GM23338 (cell line): ENCODE measurements around the gene USP5. TPM values are rescaled to one million over a fixed set of nuclear protein-coding genes. Genes with fewer than 3 reads are reported as not detected.

ENCODE experiments used
- ATAC-seq: fragments of 200-7000 bp; cut with Tn5 transposase; 3 replicates; pipeline ENCODE4 v1.9.1; 2020
- DNase-seq: peaks from one replicate; pipeline ENCODE4 v3.0.0-alpha.2; 2015; ENCODE audit warnings: low spot score
- H2AFZ ChIP-seq: fragments of 200-600 bp; sonication (generic); 2 replicates; pipeline ENCODE4 v1.8.0; 2016; ENCODE audit warnings: antibody characterized with exemption, mild to moderate bottlenecking, moderate library complexity
- H3F3A ChIP-seq: fragments of 200-600 bp; sonication (generic); replicated peaks from 2 replicates; pipeline ENCODE4 v1.8.0; 2017; ENCODE audit warnings: antibody characterized with exemption, mixed run types, low read depth
- H3K27ac ChIP-seq: fragments of 200-600 bp; sonication (generic); 2 replicates; pipeline ENCODE4 v1.6.1; 2016; ENCODE audit warnings: low read depth
- H3K27me3 ChIP-seq: fragments of 200-600 bp; sonication (generic); 2 replicates; pipeline ENCODE4 v1.8.0; 2016; ENCODE audit warnings: mild to moderate bottlenecking, mixed run types, moderate library complexity; ENCODE audit not compliant: insufficient read depth
- H3K36me3 ChIP-seq: fragments of 200-600 bp; sonication (generic); 2 replicates; pipeline ENCODE4 v1.8.0; 2016; ENCODE audit warnings: mild to moderate bottlenecking; ENCODE audit not compliant: insufficient read depth
- H3K4me1 ChIP-seq: fragments of 200-600 bp; sonication (generic); 2 replicates; pipeline ENCODE4 v1.8.0; 2016; ENCODE audit warnings: mild to moderate bottlenecking, moderate library complexity; ENCODE audit not compliant: insufficient read depth
- H3K4me2 ChIP-seq: fragments of 200-600 bp; sonication (generic); 2 replicates; pipeline ENCODE4 v1.7.1; 2017; ENCODE audit warnings: mixed run types
- H3K4me3 ChIP-seq: fragments of 200-600 bp; sonication (generic); 2 replicates; pipeline ENCODE4 v1.6.1; 2016; ENCODE audit warnings: mixed run types
- H3K79me2 ChIP-seq: fragments of 200-600 bp; sonication (generic); replicated peaks from 2 replicates; pipeline ENCODE4 v1.8.0; 2017; ENCODE audit warnings: mild to moderate bottlenecking; ENCODE audit not compliant: insufficient read depth
- H3K9me2 ChIP-seq: fragments of 200-600 bp; sonication (generic); 2 replicates; pipeline ENCODE4 v1.8.0; 2017; ENCODE audit not compliant: insufficient read depth
- H4K20me1 ChIP-seq: fragments of 200-600 bp; sonication (generic); replicated peaks from 2 replicates; pipeline ENCODE4 v1.8.0; 2017; ENCODE audit warnings: mild to moderate bottlenecking; ENCODE audit not compliant: insufficient read depth
- H3K27ac Mint-ChIP-seq: 2 replicates; pipeline ENCODE4 v1.8.0; 2020; ENCODE audit warnings: inconsistent platforms, mild to moderate bottlenecking, moderate library complexity, mixed read lengths
- H3K27me3 Mint-ChIP-seq: 3 replicates; pipeline ENCODE4 v1.8.0; 2022; ENCODE audit warnings: low read depth, mild to moderate bottlenecking, moderate library complexity, mixed read lengths, inconsistent platforms; ENCODE audit not compliant: insufficient read depth, poor library complexity
- H3K36me3 Mint-ChIP-seq: 3 replicates; pipeline ENCODE4 v1.8.0; 2021; ENCODE audit warnings: low read depth, mild to moderate bottlenecking, inconsistent platforms, moderate library complexity, mixed read lengths
- H3K4me1 Mint-ChIP-seq: 3 replicates; pipeline ENCODE4 v1.8.0; 2020; ENCODE audit warnings: mild to moderate bottlenecking, inconsistent platforms, mixed read lengths
- H3K4me3 Mint-ChIP-seq: 3 replicates; pipeline ENCODE4 v1.8.0; 2021; ENCODE audit warnings: moderate library complexity, mild to moderate bottlenecking, inconsistent platforms, mixed read lengths
- H3K9me3 Mint-ChIP-seq: 3 replicates; pipeline ENCODE4 v1.8.0; 2020; ENCODE audit warnings: moderate library complexity, mild to moderate bottlenecking, inconsistent platforms, mixed read lengths
- CREB1 ChIP-seq: fragments of 250-450 bp; sonication (Bioruptor Pico); IDR thresholded peaks from 2 replicates; pipeline ENCODE4 v1.5.0; 2020; ENCODE audit warnings: low read depth, mild to moderate bottlenecking, moderate library complexity
- EZH2 ChIP-seq: fragments of 200-600 bp; sonication (generic); IDR thresholded peaks from one replicate; pipeline ENCODE4 v1.8.0; 2017; ENCODE audit warnings: antibody characterized with exemption, mild to moderate bottlenecking, low read depth; ENCODE audit not compliant: unreplicated experiment
- EZH2phosphoT487 ChIP-seq: fragments of 200-600 bp; sonication (generic); IDR thresholded peaks from one replicate; pipeline ENCODE4 v1.8.1; 2018; ENCODE audit warnings: antibody characterized with exemption; ENCODE audit not compliant: unreplicated experiment
- JUNB ChIP-seq: IDR thresholded peaks from one replicate; pipeline ENCODE4 v1.6.1; 2016; ENCODE audit warnings: antibody characterized with exemption; ENCODE audit not compliant: unreplicated experiment
- NANOG ChIP-seq: IDR thresholded peaks from 2 replicates; pipeline ENCODE4 v1.6.1; 2016; ENCODE audit warnings: antibody characterized with exemption, borderline replicate concordance
- POLR2AphosphoS5 ChIP-seq: IDR thresholded peaks from 2 replicates; pipeline ENCODE4 v1.6.1; 2016; ENCODE audit warnings: antibody characterized with exemption, low read depth
- STAT1 ChIP-seq: IDR thresholded peaks from one replicate; pipeline ENCODE4 v1.6.1; 2016; ENCODE audit warnings: antibody characterized with exemption; ENCODE audit not compliant: unreplicated experiment
- ZNF114 ChIP-seq: fragments of 250-450 bp; sonication (Bioruptor Pico); IDR thresholded peaks from 2 replicates; pipeline ENCODE4 v1.5.0; 2020; ENCODE audit warnings: mild to moderate bottlenecking, moderate library complexity
- ZNF331 ChIP-seq: fragments of 250-450 bp; sonication (Bioruptor Pico); IDR thresholded peaks from 2 replicates; pipeline ENCODE4 v1.5.0; 2020; ENCODE audit warnings: low read depth, mild to moderate bottlenecking, moderate library complexity
- polyA plus RNA-seq: library from polyadenylated mRNA; unstranded; fragments of >200 nt; fragmentation: Nextera tagmentation; extraction: Ambion mirVana; gene quantifications from 2 replicates; pipeline ENCODE4 v1.2.1, GENCODE V29; 2016
- total RNA-seq: library from RNA; depleted of rRNA; stranded (reverse); fragments of >200 nt; shearing (Covaris generic); gene quantifications from 2 replicates; pipeline ENCODE4 v1.2.3, GENCODE V29; 2014
- TF ChIP-seq, protein P1 (sequence below): IDR thresholded peaks from one replicate; pipeline ENCODE4 v1.6.1; 2018; ENCODE audit warnings: antibody characterized with exemption; ENCODE audit not compliant: unreplicated experiment
- TF ChIP-seq, protein P2 (sequence below), 2 experiments: fragments of 200-600 bp in 1 of 2; sonication (generic) in 1 of 2; conservative IDR thresholded peaks; 2 replicates each; pipeline versions ENCODE4 v1.5.1 to v1.6.1; 2016 to 2017; ENCODE audit warnings: antibody characterized with exemption in 2 of 2, low read depth in 2 of 2, mild to moderate bottlenecking in 2 of 2, moderate library complexity in 1 of 2
- TF ChIP-seq, protein P3 (sequence below): fragments of 250-450 bp; sonication (Bioruptor Pico); IDR thresholded peaks from 2 replicates; pipeline ENCODE4 v1.5.0; 2020; ENCODE audit warnings: mild to moderate bottlenecking, moderate library complexity
- TF ChIP-seq, protein P4 (sequence below): IDR thresholded peaks from 2 replicates; pipeline ENCODE4 v1.6.1; 2016; ENCODE audit warnings: antibody characterized with exemption

The USP5 gene
- total and polyA plus RNA-seq, 2 experiments from 2014 or later = 35.1 to 109 TPM

DNA sequence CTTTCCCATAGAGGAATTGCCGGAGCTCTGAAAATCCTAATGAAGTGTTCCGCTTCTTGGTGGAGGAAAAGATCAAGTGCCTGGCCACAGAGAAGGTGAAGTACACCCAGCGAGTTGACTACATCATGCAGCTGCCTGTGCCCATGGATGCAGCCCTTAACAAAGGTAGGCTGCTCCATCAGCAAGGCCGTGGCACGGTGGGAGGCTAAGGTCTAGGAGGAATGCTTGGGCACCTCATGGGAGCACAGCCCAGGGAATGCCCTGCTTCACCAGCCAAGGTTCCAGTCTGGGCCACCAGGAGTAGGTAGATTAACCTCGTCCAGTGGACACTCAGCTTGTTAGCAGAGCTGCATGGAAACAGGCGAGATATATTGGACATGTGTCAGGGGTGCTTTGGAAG, 9.0 kb downstream of the USP5 start (continued):
- no peak for TF ChIP-seq NANOG

DNA sequence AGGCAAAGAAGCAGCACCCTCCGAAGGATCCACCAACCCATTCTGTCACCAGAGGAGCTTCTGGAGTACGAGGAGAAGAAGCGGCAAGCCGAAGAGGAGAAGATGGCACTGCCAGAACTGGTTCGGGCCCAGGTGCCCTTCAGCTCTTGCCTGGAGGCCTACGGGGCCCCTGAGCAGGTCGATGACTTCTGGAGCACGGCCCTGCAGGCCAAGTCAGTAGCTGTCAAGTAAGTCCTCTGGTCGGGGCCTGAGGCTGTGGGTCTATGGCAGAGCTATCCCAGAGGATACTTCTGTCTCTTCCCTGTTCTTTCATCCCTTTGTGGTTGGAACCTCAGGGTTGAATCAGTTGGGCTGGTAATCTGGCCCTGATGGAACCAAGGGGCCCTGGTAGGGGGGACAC, 9.4 kb downstream of the USP5 start:
- Mint-ChIP-seq H3K4me1 (peaks cover 11% of the 10 kb centered on the region), H3K4me3 (no peak overlapping the region), H3K9me3 (no peaks in the 10 kb centered on the region; the same call in 2 of the 3 replicates), H3K36me3 (peaks cover 85% of the 10 kb centered on the region), H3K27ac (no peak overlapping the region), H3K27me3 (peaks cover 15% of the 10 kb centered on the region)
- peaks cover 9% of the 10 kb centered on the region for H3F3A ChIP-seq
- H4K20me1 ChIP-seq = 0 out of 2 replicates have a peak, but pooled peaks cover 1% of the 10 kb centered on the region
- H3K4me1 ChIP-seq = peaks cover 11% of the 10 kb centered on the region
- TF ChIP-seq STAT1 (no peak), JUNB (no peak), ZNF114 (CRISPR knock-in tag) (no peak), EZH2 (no peak), ZNF331 (no peak), CREB1 (CRISPR knock-in tag) (no peak), EZH2phosphoT487 (no peak), NANOG (no peak), POLR2AphosphoS5 (no peak)
- TF ChIP-seq, protein P1, sequence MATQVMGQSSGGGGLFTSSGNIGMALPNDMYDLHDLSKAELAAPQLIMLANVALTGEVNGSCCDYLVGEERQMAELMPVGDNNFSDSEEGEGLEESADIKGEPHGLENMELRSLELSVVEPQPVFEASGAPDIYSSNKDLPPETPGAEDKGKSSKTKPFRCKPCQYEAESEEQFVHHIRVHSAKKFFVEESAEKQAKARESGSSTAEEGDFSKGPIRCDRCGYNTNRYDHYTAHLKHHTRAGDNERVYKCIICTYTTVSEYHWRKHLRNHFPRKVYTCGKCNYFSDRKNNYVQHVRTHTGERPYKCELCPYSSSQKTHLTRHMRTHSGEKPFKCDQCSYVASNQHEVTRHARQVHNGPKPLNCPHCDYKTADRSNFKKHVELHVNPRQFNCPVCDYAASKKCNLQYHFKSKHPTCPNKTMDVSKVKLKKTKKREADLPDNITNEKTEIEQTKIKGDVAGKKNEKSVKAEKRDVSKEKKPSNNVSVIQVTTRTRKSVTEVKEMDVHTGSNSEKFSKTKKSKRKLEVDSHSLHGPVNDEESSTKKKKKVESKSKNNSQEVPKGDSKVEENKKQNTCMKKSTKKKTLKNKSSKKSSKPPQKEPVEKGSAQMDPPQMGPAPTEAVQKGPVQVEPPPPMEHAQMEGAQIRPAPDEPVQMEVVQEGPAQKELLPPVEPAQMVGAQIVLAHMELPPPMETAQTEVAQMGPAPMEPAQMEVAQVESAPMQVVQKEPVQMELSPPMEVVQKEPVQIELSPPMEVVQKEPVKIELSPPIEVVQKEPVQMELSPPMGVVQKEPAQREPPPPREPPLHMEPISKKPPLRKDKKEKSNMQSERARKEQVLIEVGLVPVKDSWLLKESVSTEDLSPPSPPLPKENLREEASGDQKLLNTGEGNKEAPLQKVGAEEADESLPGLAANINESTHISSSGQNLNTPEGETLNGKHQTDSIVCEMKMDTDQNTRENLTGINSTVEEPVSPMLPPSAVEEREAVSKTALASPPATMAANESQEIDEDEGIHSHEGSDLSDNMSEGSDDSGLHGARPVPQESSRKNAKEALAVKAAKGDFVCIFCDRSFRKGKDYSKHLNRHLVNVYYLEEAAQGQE = no peak
- TF ChIP-seq, protein P2, sequence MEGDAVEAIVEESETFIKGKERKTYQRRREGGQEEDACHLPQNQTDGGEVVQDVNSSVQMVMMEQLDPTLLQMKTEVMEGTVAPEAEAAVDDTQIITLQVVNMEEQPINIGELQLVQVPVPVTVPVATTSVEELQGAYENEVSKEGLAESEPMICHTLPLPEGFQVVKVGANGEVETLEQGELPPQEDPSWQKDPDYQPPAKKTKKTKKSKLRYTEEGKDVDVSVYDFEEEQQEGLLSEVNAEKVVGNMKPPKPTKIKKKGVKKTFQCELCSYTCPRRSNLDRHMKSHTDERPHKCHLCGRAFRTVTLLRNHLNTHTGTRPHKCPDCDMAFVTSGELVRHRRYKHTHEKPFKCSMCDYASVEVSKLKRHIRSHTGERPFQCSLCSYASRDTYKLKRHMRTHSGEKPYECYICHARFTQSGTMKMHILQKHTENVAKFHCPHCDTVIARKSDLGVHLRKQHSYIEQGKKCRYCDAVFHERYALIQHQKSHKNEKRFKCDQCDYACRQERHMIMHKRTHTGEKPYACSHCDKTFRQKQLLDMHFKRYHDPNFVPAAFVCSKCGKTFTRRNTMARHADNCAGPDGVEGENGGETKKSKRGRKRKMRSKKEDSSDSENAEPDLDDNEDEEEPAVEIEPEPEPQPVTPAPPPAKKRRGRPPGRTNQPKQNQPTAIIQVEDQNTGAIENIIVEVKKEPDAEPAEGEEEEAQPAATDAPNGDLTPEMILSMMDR (conservative IDR thresholded peaks at IDR 0.05; ENCODE audit: low read depth in 2 of 2) = no peak
- TF ChIP-seq, protein P3, sequence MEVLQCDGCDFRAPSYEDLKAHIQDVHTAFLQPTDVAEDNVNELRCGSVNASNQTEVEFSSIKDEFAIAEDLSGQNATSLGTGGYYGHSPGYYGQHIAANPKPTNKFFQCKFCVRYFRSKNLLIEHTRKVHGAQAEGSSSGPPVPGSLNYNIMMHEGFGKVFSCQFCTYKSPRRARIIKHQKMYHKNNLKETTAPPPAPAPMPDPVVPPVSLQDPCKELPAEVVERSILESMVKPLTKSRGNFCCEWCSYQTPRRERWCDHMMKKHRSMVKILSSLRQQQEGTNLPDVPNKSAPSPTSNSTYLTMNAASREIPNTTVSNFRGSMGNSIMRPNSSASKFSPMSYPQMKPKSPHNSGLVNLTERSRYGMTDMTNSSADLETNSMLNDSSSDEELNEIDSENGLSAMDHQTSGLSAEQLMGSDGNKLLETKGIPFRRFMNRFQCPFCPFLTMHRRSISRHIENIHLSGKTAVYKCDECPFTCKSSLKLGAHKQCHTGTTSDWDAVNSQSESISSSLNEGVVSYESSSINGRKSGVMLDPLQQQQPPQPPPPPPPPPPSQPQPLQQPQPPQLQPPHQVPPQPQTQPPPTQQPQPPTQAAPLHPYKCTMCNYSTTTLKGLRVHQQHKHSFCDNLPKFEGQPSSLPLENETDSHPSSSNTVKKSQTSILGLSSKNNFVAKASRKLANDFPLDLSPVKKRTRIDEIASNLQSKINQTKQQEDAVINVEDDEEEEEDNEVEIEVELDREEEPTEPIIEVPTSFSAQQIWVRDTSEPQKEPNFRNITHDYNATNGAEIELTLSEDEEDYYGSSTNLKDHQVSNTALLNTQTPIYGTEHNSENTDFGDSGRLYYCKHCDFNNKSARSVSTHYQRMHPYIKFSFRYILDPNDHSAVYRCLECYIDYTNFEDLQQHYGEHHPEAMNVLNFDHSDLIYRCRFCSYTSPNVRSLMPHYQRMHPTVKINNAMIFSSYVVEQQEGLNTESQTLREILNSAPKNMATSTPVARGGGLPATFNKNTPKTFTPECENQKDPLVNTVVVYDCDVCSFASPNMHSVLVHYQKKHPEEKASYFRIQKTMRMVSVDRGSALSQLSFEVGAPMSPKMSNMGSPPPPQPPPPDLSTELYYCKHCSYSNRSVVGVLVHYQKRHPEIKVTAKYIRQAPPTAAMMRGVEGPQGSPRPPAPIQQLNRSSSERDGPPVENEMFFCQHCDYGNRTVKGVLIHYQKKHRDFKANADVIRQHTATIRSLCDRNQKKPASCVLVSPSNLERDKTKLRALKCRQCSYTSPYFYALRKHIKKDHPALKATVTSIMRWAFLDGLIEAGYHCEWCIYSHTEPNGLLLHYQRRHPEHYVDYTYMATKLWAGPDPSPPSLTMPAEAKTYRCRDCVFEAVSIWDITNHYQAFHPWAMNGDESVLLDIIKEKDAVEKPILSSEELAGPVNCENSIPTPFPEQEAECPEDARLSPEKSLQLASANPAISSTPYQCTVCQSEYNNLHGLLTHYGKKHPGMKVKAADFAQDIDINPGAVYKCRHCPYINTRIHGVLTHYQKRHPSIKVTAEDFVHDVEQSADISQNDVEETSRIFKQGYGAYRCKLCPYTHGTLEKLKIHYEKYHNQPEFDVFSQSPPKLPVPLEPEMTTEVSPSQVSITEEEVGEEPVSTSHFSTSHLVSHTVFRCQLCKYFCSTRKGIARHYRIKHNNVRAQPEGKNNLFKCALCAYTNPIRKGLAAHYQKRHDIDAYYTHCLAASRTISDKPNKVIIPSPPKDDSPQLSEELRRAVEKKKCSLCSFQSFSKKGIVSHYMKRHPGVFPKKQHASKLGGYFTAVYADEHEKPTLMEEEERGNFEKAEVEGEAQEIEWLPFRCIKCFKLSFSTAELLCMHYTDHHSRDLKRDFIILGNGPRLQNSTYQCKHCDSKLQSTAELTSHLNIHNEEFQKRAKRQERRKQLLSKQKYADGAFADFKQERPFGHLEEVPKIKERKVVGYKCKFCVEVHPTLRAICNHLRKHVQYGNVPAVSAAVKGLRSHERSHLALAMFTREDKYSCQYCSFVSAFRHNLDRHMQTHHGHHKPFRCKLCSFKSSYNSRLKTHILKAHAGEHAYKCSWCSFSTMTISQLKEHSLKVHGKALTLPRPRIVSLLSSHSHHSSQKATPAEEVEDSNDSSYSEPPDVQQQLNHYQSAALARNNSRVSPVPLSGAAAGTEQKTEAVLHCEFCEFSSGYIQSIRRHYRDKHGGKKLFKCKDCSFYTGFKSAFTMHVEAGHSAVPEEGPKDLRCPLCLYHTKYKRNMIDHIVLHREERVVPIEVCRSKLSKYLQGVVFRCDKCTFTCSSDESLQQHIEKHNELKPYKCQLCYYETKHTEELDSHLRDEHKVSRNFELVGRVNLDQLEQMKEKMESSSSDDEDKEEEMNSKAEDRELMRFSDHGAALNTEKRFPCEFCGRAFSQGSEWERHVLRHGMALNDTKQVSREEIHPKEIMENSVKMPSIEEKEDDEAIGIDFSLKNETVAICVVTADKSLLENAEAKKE (CRISPR knock-in tag) = no peak
- TF ChIP-seq, protein P4, sequence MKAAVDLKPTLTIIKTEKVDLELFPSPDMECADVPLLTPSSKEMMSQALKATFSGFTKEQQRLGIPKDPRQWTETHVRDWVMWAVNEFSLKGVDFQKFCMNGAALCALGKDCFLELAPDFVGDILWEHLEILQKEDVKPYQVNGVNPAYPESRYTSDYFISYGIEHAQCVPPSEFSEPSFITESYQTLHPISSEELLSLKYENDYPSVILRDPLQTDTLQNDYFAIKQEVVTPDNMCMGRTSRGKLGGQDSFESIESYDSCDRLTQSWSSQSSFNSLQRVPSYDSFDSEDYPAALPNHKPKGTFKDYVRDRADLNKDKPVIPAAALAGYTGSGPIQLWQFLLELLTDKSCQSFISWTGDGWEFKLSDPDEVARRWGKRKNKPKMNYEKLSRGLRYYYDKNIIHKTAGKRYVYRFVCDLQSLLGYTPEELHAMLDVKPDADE = no peak
- H3K4me3 ChIP-seq = no peak overlapping the region
- no peak overlapping the region for H3K4me2 ChIP-seq
- peaks cover 21% of the 10 kb centered on the region for H3K36me3 ChIP-seq
- H3K79me2 ChIP-seq = no peaks in the 10 kb centered on the region
- no peak overlapping the region for H3K27ac ChIP-seq
- no peak for ATAC-seq
- H3K9me2 ChIP-seq = no peaks in the 10 kb centered on the region
- no peaks in the 10 kb centered on the region for H3K27me3 ChIP-seq
- no peak overlapping the region for H2AFZ ChIP-seq
- no peak for DNase-seq
